ENCODE results near the gene EXOC2. TPM values are rescaled to one million over a fixed set of nuclear protein-coding genes. Genes with fewer than 3 reads are reported as not detected.

Gene EXOC2
- total and polyA plus RNA-seq, 2 donors (not counting 1 experiment from before 2014, with no cell fraction given) = 12.2 to 45.0 TPM

GRCh38 chr6:518218-518617 lies 174.7 kb downstream of the EXOC2 start:
- H3K36me3 ChIP-seq (replicated peaks in 1 of 2; ENCODE audit: control extremely low read depth in 1 of 2, control insufficient read depth in 1 of 2, extremely low read depth in 1 of 2, insufficient read depth in 2 of 2, low read length in 1 of 2) = peaks cover 3 to 14% of the 10 kb centered on the region in 2 experiments
- Mint-ChIP-seq H3K27ac (no peak overlapping the region), H3K9me3 (ENCODE audit: insufficient read depth) (no peaks in the 10 kb centered on the region), H3K4me3 (no peak overlapping the region), H3K4me1 (no peaks in the 10 kb centered on the region), H3K27me3 (no peaks in the 10 kb centered on the region)
- ATAC-seq (ENCODE audit: low read depth) (no peak), DNase-seq (no peak)
- H3K4me1 ChIP-seq (ENCODE audit: control insufficient read depth in 2 of 2, insufficient read depth in 2 of 2, low read length in 2 of 2) = no peaks in the 10 kb centered on the region
- no peaks in the 10 kb centered on the region for H3K27me3 ChIP-seq (replicated peaks in 1 of 4; ENCODE audit: control extremely low read depth in 1 of 4, control insufficient read depth in 3 of 4, insufficient read depth in 4 of 4, low read length in 3 of 4)
- ChIA-PET POLR2A (no interaction called here), CTCF (interaction anchor here (1.0 kb wide), 1 partner anchor 11 kb away, joined by 3 read pairs; no protein-coding TSS in a partner anchor)
- intact Hi-C loops (cut with micrococcal nuclease) = no loop called here
- H3K9me3 ChIP-seq (ENCODE audit: control extremely low read depth in 1 of 3, control insufficient read depth in 2 of 3, insufficient read depth in 1 of 3, low read length in 2 of 3) = peaks cover 0 to 8% (median 3%) of the 10 kb centered on the region in 3 donors
- WGBS (ENCODE audit: insufficient coverage) = 90% methylated on average over 2 of the region's 4 CpGs
- H3K79me2 ChIP-seq (ENCODE audit: control insufficient read depth, insufficient read depth, low read length) = peaks cover 32% of the 10 kb centered on the region
- H3K9ac ChIP-seq (ENCODE audit: low read length) = no peak overlapping the region
- no peak for TF ChIP-seq EZH2 (IDR thresholded peaks at IDR 0.05; ENCODE audit: borderline replicate concordance, insufficient read depth, low read depth, low read length, poor library complexity, severe bottlenecking)
- TF ChIP-seq CTCF (IDR thresholded peaks at IDR 0.05) = no peak
- H3K4me2 ChIP-seq (replicated peaks; ENCODE audit: low read depth, low read length, poor library complexity, severe bottlenecking) = no peak overlapping the region
- H3K4me3 ChIP-seq (ENCODE audit: control extremely low read depth in 1 of 5, extremely low read depth in 1 of 5, insufficient read depth in 1 of 5, low read depth in 2 of 5, low read length in 4 of 5) = no peak overlapping the region
- no peak overlapping the region for H2AFZ ChIP-seq (ENCODE audit: insufficient read depth, low read depth, low read length, poor library complexity, severe bottlenecking)
- H4K20me1 ChIP-seq (ENCODE audit: control insufficient read depth, insufficient read depth, low read length, poor library complexity, severe bottlenecking) = peaks cover 13% of the 10 kb centered on the region
- H3K27ac ChIP-seq (ENCODE audit: low read length in 2 of 2) = no peak overlapping the region

- no peak overlapping the region for H2AFZ ChIP-seq (ENCODE audit: insufficient read depth, low read depth, low read length, poor library complexity, severe bottlenecking)
- POLR2A ChIA-PET = no interaction called here
- H3K4me3 Mint-ChIP-seq = no peak overlapping the region
- no peak for TF ChIP-seq EZH2 (IDR thresholded peaks at IDR 0.05; ENCODE audit: borderline replicate concordance, insufficient read depth, low read depth, low read length, poor library complexity, severe bottlenecking)
- TF ChIP-seq CTCF (IDR thresholded peaks at IDR 0.05) = no peak
- DNase-seq = no peak
- no peaks in the 10 kb centered on the region for H3K9me3 Mint-ChIP-seq (ENCODE audit: insufficient read depth)
- CTCF ChIA-PET = no interaction called here
- no peak overlapping the region for H3K4me2 ChIP-seq (replicated peaks; ENCODE audit: low read depth, low read length, poor library complexity, severe bottlenecking)
- H3K9ac ChIP-seq (ENCODE audit: low read length) = no peak overlapping the region
- peaks cover 43% of the 10 kb centered on the region for H3K79me2 ChIP-seq (ENCODE audit: control insufficient read depth, insufficient read depth, low read length)
- H3K4me1 Mint-ChIP-seq = no peaks in the 10 kb centered on the region
- H3K4me3 ChIP-seq (ENCODE audit: control extremely low read depth in 1 of 5, extremely low read depth in 1 of 5, insufficient read depth in 1 of 5, low read depth in 2 of 5, low read length in 4 of 5) = no peak overlapping the region
- no peaks in the 10 kb centered on the region for H3K4me1 ChIP-seq (ENCODE audit: control insufficient read depth in 2 of 2, insufficient read depth in 2 of 2, low read length in 2 of 2)
- H4K20me1 ChIP-seq (ENCODE audit: control insufficient read depth, insufficient read depth, low read length, poor library complexity, severe bottlenecking) = peaks cover 13% of the 10 kb centered on the region
- WGBS (ENCODE audit: insufficient coverage) = over 99% methylated on average over 10 of the region's 11 CpGs
- peaks cover 0 to 8% (median 3%) of the 10 kb centered on the region in 3 donors for H3K9me3 ChIP-seq (ENCODE audit: control extremely low read depth in 1 of 3, control insufficient read depth in 2 of 3, insufficient read depth in 1 of 3, low read length in 2 of 3)
- H3K27ac Mint-ChIP-seq = no peak overlapping the region
- H3K36me3 ChIP-seq (replicated peaks in 1 of 2; ENCODE audit: control extremely low read depth in 1 of 2, control insufficient read depth in 1 of 2, extremely low read depth in 1 of 2, insufficient read depth in 2 of 2, low read length in 1 of 2) = peaks cover 0 to 11% of the 10 kb centered on the region in 2 experiments
- no peak for ATAC-seq (ENCODE audit: low read depth)
- H3K27me3 ChIP-seq (replicated peaks in 1 of 4; ENCODE audit: control extremely low read depth in 1 of 4, control insufficient read depth in 3 of 4, insufficient read depth in 4 of 4, low read length in 3 of 4) = no peaks in the 10 kb centered on the region
- H3K27ac ChIP-seq (ENCODE audit: low read length in 2 of 2) = no peak overlapping the region
- no peaks in the 10 kb centered on the region for H3K27me3 Mint-ChIP-seq
- intact Hi-C loops (cut with micrococcal nuclease) = no loop called here
Measured at GRCh38 chr6:516213-516612, 176.7 kb downstream of the EXOC2 start.

Measured in B cell (primary cell).